Measurements from ENCODE around the gene CEP63.

CEP63 gene

GRCh38 chr3:134483195-134483900, 2.5 kb upstream of the CEP63 start:
- H3K4me3 ChIP-seq (ENCODE audit: low read length): peak overlapping the region; percentile 7
- DNase-seq (ENCODE audit: low read depth): peak; percentile 82
- no peak for TF ChIP-seq CTCF (conservative IDR thresholded peaks at IDR 0.05; ENCODE audit: low read length)

- DNase-seq (ENCODE audit: low read depth): peak; percentile 30
- no peak for TF ChIP-seq CTCF (conservative IDR thresholded peaks at IDR 0.05; ENCODE audit: low read length)
- peak overlapping the region; percentile 87 for H3K4me3 ChIP-seq (ENCODE audit: low read length)
Measured at GRCh38 chr3:134485075-134485717, 661 bp upstream of the CEP63 start.

GRCh38 chr3:134486577-134487041, 752 bp downstream of the CEP63 start:
- DNase-seq (ENCODE audit: low read depth): peak; percentile 37

GRCh38 chr3:134487406-134487805, 1.5 kb downstream of the CEP63 start:
- no peak for DNase-seq (ENCODE audit: low read depth)
- no peak for TF ChIP-seq CTCF (conservative IDR thresholded peaks at IDR 0.05; ENCODE audit: low read length)
- peak overlapping the region; percentile 87 for H3K4me3 ChIP-seq (ENCODE audit: low read length)

More at GRCh38 chr3:134486577-134487041, 752 bp downstream of the CEP63 start:
- H3K4me3 ChIP-seq (ENCODE audit: low read length): peak overlapping the region; percentile 87
- no peak for TF ChIP-seq CTCF (conservative IDR thresholded peaks at IDR 0.05; ENCODE audit: low read length)

- TF ChIP-seq CTCF (conservative IDR thresholded peaks at IDR 0.05; ENCODE audit: low read length): no peak
- DNase-seq (ENCODE audit: low read depth): no peak
- no peak overlapping the region for H3K4me3 ChIP-seq (ENCODE audit: low read length)
Measured at GRCh38 chr3:134494495-134494894, 8.6 kb downstream of the CEP63 start.

GRCh38 chr3:134495980-134496379, 10.1 kb downstream of the CEP63 start:
- H3K4me3 ChIP-seq (ENCODE audit: low read length): no peak overlapping the region
- no peak for TF ChIP-seq CTCF (conservative IDR thresholded peaks at IDR 0.05; ENCODE audit: low read length)
- DNase-seq (ENCODE audit: low read depth): no peak
